DMS114 treated with DMSO at 0.1 percent for 48 hours (cell line): ENCODE measurements around the gene CELF4.

Experiments
- DNase-seq: peaks from one replicate; lab custom pipeline; 2025; ENCODE audit not compliant: unreplicated experiment; lab: John Stamatoyannopoulos, UW

The CELF4 gene

DNA sequence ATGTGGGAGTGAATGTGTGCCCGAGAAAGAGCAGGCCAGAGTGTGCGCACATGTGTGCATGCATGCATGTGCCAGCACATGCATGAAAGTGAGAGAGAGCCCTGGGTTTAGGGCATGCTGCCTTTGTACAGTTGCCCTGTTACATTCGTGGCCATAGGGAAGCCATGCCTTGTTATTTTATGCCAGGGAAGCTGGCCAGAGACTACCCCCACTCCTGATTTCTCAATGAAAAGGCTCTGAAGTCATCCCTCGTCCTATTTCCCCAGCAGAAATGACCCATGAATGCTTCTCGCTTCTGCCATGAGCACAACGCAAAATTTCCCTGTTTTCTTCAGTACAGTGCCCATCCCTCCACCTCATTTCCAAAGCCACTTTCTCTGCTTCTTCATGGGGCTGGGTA, 143.0 kb downstream of the CELF4 start:
- DNase-seq, result no peak

DNA sequence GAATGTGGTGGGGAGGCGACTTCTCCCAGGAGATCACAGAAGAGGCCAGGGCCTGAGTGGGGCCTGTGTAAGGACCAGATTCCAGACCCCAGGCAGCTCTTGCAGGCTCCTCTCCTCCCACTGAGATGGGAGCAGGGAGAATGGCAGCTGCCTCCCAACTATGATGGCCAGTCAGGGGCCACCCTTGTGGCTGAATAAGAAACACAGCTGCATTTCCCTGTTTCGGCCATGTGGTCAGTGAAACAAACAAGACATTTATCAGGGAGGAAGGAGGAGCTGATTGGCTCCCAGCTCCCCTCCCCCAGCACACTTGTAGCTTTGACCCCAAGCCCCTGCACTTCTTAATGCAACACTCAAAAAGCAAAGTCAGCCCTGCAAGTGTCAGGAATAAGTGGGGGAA, 143.5 kb downstream of the CELF4 start:
- no peak for DNase-seq

DNA sequence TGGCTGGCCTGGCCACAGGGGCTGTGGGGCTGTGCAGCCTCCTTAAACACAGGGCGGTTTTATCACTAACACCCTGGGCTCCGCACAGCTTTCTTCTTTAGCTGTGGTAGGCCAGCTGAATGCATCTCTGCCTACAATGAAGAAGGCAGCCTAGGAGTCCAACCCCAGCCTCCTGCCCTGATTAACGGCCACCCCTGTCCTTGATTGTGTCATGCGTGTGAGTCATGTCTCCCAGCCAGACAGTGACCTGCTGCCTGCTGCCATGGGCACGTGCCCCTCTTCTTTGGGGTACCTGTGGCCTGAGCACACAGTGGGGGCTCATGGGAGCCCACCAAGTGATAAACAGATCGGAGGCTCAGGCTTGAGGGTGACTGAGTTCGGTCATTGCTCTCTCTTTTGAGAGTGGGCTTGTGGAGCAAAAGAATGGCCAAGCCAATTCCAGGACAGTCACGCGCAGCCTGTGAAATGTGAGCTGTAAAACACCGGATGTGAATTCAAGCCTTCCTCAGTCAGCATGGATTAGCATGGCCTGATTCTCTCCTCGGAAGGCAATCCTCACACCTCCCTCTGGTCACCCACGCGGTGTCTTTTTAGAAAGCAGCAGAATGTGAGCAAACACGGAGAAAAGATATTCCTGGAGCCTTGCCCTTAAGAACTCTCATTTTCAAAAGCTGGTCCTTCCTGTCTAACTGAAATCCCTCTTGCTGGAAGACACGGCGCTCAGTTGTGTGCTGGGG, 144.1 kb downstream of the CELF4 start:
- no peak for DNase-seq

DNA sequence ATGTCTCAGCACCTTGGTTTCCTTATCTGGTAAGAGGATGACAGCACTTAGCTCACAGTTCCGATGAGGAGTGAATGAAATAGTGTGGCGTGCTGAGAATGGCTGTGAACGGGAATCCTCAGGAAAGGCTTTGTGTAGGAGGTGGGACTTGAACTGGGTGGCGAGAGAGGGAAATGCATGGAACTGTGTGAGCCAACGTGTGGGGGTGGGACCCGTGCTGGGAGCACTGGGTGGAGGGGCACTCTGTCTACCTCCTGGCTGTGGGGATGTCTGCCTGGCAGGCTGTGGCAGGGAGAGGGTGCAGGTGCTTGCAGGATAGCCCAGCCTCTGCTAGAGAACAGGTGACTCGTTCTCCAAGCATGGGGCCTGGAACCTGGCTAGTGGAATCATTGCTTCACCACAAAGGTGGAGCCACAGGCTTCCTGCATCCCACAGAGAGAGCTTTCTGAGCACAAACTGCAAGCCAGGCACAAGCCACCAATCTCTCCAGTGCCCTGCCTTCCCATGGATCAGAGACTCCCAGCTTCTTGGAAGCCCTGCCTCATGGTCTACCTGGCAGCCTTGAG, 145.2 kb downstream of the CELF4 start:
- DNase-seq, result no peak

DNA sequence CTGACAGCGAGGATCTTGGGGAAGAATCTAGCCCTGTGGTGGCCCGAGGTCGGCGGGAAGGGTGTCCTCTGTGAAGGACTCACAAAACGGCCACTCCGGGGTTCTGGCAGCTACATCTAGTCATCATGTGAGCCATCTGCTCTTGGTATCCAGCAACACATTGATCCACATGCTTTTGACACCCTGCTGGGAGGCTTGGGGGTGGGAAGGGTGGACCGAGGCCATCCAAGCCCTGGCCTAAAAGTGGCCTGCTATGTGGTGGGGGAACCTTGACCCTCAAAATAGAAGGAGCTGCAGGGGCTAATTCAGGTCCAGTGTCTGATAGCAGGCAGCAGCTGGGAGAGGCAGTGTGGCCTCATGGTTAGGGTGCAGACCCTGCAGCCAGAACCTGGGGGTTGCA, 145.7 kb downstream of the CELF4 start:
- DNase-seq, result no peak

DNA sequence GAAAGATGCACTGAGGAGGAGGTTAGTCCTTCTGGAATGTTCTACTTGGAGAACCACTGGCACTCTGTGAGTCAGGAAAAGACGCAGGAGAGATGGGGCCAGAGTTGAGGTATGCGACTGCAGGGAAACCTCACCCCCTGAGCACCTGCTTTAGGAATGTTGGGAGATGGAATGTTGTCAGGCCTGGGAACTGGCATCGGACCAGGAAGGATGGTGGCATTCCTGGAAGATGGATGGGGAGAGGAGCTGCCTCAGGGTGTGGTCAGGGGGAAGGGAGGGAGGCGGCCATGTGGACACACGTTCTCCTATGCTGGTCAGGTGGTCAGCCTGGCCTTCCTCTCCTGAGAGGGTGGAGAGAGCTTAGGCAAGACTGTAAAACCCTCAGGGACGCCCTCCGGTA, 146.3 kb downstream of the CELF4 start:
- no peak for DNase-seq

DNA sequence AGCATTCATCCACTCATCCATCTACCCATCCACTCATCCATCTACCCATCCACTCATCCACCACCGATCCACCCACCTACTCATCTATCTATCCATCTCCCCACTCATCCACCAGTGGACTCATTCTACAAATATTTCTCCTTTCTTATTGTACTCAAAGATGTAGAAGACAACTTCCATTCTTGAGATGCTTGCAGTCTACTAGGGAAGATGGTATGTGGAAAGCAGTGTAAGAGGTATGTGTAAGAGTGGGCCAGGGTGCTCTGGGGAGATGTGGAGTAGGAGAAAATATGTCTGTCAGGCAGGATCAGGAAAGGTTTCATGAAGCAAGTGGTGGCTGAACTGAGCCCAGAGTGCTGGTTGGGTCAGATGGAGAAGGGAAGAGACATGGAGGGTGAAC, 150.8 kb downstream of the CELF4 start:
- DNase-seq, result no peak

DNA sequence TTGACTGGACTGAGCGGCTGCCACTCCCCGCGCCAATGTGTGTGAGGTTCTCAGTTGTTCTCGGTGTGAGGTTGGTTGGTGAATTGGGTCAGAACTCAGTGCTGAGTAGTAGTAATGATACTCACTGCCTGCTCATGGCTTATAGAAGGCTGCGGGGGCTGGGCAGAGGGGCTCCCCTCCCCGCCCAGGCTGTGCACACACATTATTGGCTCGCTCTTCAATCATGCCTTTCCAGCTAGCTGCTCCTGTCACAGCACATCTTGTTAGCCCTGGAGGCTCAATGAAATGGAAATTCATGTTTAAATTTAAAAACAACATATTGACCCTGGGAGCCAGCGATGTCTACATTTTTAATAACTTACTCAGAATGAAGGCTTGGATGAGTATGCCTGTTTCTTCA, 152.8 kb downstream of the CELF4 start:
- no peak for DNase-seq

DNA sequence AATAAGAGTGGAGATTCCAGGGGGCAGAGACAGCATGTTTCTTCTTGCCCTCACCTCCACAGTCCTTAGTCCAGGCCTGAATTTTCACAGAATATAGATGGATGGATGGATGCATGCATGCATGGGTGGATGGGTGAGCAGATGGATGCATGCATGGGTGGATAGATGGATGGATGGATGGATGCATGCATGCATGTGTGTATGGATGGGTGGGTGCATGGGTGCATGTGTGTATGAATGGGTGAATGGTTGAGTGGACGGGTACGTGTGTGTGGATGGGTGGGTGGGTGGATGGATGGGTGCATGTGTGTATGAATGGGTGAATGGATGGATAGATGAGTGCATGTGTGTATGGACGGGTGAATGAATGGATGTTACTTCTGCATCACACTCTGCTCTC, 153.3 kb downstream of the CELF4 start:
- DNase-seq, result no peak

DNA sequence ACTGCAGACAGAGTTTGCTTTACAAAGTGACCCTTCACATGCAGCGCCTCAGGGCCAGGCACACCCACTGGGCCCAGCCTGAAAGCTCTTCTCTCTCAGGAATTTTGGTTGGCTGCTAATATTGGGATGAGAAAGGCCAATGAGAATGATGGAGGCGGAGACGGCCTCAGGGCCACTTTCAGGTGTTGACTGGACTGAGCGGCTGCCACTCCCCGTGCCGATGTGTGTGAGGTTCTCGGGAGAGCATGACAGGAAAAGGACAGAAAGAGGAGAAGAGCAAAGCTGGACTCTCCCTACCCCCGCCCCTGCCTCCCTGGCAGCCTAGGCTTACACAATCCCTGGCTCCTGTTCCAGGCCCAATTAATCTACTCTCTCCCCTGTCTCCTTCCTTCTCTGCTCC, 155.7 kb downstream of the CELF4 start:
- no peak for DNase-seq

DNA sequence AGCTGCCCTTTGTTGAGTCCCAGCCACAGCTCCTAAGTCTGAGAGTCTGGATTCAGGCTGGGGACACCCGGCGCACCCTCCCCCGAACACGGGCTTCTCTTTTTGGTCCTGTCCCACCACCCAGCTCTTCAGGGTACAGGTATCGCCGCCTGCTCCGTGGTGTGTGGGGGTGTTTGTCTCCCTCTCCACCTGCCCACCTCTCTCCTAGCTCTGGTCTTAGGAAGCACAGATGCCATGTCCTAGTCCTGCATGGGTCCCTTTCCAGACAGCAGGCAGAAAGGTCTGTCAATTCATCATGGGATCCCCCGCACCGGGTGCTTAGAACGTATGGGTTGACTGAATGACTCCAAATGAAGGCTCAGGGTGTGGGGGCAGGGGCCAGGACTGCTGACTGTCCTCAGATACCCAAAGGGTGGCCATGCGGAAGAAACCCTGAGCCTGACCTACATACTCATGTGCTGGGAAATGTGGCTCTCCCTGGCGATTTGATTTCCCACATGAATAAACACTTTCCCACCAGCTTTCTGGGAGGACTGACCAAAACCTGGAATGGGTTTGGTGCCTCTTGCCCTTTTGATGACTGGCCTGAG, 156.8 kb downstream of the CELF4 start:
- DNase-seq, result no peak

DNA sequence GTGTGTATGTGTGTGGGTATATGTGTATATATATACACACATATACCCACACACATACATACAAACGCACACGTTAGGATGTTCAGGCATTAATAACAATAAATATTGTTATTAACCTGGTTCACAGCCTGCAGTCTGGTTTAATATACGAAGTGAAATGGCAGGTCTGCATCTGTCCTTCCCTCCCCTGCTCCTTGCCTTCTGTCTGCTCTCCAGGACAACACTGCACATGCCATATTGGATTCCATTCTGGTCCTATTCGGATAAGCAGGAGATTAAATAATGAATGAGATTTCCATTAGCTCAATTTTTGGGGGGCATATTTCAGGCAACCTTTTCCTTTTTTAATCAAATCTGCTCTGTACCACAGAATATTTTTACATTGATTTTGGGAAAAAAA, 158.0 kb downstream of the CELF4 start:
- no peak for DNase-seq

DNA sequence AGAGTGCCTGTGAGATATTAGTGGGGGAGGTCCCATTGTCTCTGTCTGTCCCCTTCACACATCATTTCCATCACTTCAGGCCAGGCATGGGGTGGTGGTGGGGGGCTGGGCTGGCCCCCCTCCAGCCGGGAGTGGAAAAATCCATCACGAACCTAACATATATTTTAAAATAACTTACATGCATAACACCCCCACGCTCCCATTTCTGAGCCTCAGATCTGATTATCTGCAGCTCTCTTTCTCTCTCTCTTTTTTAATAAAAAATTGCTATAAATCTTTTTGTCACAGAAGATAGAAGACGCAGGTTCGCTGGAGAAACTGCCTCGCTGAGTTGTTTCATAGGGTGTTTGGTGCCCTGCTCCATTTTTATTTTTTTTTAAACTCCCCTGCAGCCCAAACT, 159.8 kb downstream of the CELF4 start:
- no peak for DNase-seq

DNA sequence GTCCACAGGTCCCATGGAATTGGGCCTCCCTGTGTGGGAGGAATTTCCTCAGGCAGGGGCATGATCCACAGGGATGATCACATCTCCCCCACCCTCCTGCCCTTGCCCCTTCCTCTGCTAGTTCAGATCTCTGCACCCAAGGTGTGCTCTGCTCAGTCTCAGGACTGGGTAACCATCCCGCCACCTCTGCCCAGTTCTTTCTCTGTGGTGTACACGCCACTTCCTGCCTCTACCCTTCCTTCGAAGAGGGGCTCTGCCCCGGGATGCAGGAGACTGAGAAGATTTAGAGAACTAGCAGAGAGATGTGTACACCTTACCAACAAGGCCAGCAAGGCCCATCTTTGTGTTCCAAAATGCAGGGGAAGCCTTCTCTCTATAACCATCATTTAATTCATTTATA, 160.4 kb downstream of the CELF4 start:
- no peak for DNase-seq

DNA sequence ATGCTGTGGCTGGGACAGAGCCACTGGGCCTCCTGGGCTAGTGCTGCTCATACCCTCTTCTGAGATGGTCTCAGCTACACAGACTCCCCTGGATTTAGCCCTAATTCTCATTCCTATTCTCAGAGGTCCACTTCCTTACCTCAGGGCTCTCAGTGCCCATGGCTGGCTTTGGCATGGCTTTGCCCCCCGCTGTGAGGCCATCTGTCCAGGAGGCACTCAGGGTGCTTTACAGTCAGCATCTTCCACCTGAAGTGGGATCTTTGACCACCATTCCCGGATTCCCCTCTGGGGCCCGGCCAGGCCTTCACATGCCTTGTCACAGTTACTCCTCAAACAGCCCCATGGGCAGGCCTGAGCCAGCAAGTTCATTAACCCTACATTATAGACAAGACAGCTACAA, 161.8 kb downstream of the CELF4 start:
- no peak for DNase-seq

DNA sequence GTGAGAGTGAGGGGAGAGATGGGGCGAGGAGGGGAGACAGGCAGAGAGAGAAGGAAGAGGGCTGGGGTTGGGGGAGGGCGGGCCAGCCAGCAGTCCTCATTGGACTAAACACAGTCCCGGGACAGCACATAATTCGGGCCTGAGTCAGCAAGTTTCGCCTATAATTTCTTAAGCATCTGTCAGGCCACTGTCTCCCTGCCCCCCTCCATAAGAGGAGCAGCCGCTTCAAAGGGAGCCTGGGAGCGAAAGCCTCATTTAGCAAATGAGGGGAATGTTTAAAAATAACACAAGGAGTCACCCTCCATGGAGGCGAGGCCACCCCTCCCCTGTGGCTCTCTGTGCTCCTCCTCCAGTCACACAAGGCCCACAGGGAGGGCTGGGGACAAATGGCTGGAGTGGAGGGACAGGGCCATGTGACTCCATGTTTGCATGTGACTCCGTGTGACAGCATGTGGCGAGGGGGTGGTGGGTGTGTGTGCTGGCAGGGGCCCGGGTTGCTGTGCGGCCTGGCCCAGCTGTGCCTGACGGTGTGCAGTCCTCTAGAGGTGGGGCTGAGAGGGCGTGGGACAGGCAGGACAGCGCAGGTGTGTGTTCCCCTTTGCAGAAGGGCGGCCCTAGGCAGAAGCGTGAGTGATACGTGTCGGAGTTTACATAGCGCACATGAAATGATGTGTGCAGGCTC, 162.4 kb downstream of the CELF4 start:
- DNase-seq, result no peak

DNA sequence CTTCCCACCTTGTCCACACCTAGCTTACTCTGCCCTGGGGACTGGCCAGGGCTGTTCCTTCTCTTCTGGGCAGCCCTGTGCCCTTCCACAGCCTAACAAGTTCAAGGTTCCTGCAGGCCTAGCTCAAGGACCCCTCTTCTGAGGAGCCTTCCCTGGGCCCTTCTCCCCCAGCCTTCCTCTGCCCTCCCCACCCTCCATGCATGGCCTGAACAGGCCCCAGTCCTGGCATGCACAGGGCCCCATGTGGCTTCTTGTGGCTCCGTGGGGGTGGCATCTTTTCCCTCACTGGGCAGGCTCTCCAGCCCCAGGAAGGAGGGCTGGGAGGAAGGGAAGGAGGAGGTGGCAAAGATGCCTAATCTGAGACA, 162.9 kb downstream of the CELF4 start:
- DNase-seq, result no peak

DNA sequence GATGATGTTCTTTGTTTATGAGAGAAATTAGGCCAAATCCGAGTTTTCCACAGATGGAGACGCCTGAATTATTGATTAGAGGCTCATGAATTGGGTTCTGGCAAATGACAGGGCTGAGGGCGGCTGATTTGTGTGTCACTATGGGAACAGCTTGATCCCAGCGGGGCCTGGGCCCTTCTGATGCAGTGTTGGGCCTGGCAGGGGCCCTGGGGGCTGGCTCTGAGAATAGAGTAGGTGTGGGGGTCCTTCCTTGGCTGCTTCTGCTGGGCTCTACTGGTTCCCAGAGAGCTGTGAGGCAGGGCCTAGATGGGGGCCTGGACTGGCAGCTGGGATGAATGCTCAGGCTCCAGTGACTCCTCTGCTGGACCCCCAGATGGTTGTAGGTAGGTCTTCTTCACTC, 164.8 kb downstream of the CELF4 start:
- no peak for DNase-seq

DNA sequence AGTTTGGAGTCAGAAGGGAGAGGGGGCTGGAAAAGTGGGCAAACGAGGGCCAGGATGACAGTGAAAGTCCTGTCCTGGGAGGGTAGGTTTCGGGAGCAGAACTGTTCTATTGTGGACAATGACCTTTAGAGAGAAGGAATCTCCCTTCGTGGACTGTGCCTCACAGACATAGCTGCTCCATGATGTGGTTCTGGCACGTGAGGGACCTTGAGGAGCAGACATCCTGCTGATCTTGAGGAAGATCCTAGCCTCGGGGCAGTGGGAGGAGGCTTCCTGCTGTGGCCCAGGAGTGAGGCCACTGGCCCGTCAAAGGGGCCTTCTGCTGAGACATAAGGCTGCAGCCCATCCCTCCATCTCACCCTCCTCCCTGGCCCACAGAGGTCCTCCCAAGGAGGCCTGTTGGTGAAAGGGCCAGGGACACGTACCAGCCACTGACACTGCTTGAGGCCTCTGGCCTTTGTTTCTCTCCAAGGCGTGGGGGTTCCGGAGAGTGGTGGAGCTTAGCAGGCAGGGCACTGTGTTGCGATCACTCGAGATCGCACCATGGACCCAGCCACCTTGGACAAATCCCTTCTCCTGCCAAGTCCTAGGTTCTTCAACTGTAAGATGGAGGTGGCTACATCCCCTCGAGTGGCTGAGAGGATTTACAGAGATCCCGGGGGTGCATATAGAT, 167.2 kb downstream of the CELF4 start:
- no peak for DNase-seq

DNA sequence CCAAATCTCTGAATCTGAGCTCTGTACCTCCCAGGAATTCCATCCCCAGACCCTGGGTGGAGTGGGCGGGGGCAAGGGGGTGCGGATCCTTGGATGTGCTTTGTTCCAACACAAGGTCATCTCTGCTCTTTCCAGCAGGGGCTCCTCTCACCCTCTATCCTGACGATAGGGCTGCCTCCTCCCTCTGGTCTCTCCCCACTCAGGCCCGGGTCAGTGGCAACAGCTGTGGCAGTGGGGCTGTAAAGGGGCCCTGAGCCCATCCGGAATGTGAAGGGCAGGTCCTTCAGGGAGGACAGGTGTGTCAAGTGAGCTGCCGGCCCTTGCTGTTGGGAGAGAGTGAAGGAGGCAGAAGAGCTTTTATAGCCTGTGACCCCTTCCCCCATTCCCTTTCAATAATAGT, 167.8 kb downstream of the CELF4 start:
- DNase-seq, result no peak

DNA sequence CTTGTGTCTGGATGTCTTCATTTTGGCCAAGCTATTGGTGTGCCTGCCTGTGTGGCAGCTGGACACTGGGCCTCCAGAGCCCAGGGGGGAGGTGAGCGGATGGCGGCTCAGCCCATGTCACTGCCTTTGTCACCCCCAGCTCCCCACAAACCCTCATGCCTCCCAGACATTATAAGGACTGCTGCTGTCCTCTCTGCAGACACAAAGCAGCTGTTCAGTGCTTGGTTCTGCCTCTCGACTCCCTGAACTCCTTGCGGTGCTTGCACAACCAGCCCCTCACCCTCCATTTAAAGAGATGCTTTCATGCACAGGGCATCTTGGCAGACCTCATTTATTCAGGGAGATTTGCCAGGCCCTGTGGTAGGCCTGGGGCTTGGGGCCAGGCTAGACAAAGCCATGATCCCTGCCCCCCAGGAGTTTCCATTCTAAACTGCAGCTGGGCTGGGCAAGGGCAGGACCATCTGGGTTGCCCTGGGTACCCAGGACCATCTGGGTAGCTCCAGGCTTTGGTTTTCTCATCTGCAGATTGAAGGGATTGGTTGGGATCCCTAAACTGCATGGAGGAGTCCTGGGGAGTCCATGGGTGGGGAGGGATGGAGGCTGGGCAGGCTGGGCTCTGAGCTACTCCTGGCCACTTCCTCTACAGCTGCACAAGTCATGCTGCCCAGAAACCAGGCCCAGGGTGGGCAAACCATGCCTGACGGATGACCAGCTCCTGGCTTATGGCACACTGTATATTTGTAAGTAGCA, 168.5 kb downstream of the CELF4 start:
- no peak for DNase-seq
